CD4-positive, alpha-beta T cell treated with Interleukin-10 for 1 hour (primary cell): ENCODE measurements around the gene JDP2.
"Not testable (repeated sequence)": the region's sequence is repeated elsewhere in the genome, so short reads cannot be mapped to it uniquely, and the experiment has no call there.

Experiments
- DNase-seq: peaks from one replicate; pipeline ENCODE4 v3.0.0-alpha.2; 2020

Gene JDP2

DNA sequence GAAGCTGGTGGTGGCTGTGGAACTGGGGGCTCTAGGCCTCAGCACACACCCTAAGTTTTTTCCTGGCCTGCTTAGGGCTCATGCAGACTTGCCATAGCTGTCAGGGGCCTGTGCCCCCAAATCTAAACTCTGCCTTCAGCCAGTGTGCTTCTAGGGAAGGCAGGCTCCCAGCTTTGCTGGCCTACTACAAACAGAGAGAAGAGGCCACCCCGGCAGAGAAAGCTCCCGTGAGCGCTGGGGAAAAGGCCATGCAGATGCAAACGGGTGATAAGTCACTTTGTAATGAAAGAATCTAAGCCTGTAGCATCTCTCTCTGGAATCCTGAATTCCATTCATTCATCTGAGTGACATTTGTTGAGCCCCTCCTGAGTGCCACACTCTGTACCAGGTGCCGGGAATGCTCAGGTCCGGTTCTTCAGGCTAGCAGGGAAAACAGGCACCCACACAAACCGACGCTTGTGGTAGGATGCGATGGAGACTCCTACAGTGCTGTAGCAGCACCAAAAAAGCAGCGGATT lies 29.9 kb downstream of the JDP2 start:
- DNase-seq, result no peak

DNA sequence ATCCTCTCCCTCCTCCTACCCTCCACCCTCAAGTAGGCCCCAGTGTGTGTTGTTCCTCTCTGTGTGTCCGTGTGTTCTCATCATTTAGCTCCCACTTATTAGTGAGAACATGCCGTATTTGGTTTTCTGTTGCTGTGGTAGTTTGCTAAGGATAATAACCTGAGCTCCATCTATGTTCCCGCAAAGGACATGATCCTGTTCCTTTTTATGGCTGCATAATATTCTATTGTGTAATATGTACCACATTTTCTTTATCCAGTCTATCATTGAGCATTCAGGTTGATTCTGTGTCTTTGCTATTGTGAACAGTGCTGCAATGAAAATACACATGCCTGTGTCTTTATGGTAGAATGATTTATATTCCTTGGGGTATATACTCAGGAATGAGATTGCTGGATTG lies 30.5 kb downstream of the JDP2 start:
- DNase-seq, result no peak

DNA sequence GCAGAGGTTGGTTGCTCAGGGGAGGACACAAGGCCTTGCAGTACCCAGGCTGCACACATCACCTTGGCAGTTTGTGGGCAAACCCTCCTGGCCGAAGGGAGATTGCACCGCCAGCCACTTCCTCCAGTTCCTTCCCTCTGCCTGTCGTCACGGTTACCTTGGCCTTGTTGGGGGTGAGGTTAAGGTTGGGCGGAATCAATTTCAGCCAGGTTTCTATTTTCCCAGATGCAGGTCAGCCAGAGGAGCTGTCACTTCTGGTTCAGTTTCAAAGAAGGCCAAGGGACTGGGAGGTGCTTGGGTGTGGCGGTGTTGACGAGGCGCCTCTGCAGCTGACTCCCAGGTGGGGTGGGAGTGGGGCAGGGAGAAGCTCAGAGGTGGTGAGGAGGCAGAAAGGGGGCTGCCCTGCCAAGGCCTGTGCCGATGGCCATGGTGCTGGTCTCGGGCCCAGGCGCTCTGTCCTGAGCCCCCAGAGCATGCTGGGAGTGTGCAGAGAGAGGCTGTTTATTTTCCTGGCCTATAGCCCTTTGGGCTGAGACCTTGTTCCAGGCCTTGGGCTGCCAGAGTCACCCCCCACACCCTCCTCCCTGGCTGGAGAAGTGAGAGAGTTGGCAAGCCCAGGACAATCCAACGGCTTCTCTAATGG lies 31.4 kb downstream of the JDP2 start:
- peak; percentile 9 for DNase-seq

DNA sequence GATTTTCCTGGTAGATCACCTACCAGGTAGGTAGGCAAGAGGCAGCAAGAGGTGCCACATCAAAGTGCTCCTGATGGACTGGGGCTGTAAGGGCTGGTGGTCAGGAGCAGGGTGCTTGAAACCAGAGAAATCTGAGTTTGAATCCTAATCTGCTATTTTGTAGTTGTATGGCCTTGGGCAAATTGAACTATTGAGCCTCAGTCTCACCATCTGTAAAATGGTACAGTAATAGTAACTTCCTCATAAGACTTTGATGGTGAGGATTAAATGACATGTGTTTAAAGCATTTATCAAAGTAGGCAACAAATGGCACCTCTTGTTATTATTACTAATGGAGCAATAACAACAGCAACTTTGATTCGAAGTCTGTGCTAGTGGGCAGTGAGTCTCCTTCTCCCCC lies 32.0 kb downstream of the JDP2 start:
- no peak for DNase-seq

GRCh38 chr14:75460394-75460793 lies 32.6 kb downstream of the JDP2 start:
- DNase-seq, result no peak

DNA sequence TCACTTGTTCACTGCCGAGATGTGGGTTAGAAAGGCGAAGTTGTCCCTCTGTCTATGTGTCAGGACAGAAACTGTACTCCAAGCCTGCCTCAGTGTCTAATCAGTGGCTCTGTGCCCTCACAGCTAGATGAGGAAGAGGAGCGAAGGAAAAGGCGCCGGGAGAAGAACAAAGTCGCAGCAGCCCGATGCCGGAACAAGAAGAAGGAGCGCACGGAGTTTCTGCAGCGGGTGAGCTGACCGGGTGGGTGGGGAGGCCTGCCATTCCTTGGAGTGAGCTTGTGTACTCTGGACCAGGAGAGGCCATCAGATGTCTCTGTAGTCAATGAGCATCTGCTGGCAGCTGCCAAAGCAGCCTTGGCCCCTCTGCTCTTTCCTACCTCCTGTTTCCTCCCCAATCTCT lies 33.5 kb downstream of the JDP2 start:
- no peak for DNase-seq

GRCh38 chr14:75461755-75462349 lies 34.0 kb downstream of the JDP2 start:
- DNase-seq, result no peak

DNA sequence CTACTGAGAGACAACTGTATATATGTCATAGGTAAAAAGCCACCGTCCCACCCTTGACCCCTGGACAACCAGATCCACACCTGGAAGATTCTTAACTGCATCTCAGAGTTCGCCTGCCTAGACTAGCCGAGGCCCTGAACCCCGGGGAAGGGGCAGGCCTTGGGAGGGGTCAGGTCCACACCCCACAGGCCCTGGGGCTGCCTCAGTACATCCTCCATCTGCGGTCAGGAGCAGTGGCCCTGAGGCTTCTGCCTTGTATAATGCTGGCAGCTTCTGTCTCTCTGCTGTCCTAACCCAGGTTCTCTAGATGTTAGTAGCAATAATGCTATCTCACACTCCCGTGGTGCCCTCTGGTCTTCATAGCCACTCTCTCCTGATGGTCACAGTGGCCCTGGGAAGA lies 36.8 kb downstream of the JDP2 start:
- no peak for DNase-seq

DNA sequence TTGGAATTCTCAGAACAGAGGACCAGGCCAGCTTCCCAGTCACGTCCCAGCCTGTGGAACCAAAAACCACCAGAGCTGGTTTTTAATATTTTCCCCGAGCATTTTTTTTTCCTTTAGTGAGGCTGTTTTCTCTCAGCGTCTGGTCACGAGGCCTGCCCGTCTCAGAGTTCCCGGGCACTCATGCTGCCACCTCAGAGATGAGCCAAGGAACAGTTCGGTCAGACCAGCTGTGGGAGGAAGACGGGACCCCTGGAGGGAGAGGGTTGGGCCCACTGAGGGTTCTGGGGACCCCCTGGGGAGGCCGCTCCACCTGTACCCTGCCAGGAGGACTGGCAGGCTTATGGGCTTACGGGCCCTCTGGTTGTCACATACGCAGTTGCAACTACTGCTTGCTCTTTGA lies 39.9 kb downstream of the JDP2 start:
- no peak for DNase-seq

DNA sequence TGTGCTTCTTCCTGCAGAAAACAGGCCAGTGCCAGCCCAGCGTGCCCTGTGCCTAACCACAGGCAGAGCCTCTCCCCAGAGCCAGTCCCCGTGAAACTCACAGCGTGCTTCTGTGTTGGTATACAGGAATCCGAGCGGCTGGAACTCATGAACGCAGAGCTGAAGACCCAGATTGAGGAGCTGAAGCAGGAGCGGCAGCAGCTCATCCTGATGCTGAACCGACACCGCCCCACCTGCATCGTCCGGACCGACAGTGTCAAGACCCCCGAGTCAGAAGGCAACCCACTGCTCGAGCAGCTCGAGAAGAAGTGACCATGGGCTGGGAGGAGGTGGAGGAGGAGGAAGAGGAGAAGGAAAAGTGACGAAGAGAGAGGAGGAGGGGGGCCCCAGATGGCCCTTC lies 41.3 kb downstream of the JDP2 start:
- DNase-seq, result no peak

DNA sequence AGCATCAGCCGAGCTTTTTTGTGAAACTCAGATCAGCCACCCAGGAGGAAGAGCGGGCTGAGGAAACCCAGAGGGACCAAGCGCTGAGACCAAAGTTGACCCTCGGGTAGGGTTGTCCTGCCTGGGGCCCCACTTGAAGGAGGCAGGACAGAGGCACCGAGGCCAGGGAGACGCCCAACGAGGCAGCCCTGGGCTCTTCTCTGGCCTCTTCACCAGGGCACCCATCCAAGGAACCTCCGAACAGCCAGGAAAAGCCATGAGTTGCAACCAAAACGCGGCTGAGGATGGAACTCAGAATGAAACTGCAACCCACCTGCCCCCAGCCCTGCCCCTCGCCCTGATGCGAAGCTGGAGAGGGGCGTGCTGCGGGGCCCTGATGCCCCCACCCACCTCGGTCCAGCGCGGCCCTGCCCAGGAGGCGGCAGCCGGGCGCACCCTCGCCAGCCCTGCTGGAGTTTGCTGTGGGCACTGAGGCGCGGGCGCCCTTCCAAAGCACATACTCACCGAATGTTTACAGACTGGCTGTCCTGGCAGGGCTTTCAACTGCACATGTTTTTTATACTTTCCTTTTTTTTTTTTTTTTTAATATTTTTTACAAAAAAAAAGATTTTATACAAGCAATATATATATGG lies 41.9 kb downstream of the JDP2 start:
- no peak for DNase-seq

DNA sequence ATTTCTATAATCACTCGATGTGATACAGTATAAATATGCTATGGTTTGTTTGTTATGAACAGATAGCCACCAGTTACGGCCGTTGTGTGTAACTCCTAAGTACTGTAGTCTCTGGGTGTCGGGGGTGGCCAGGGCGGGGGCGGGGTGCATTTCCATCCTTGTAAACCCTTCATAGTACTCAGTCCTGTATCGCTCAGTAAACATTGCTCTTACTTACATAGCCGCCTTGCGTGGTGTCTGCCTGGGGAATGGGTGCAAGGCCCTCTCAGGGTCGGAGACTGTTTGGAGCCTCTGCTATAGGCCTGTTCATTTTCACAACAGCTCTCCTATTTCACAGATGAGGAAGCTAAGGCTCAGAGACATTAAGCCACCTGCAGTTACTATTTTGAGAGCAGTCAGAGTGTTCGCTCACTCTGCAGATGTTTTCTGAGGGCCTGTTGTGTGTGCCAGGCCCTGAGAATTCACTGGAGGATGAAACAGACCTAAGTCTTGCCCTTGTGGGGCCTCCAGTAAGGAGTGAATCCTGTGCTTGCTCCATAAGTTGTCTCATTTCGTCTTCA lies 42.5 kb downstream of the JDP2 start:
- DNase-seq, result no peak

- no peak for DNase-seq
Measured at GRCh38 chr14:75471059-75471458, 43.2 kb downstream of the JDP2 start.

- DNase-seq, result not testable (repeated sequence)
Measured at GRCh38 chr14:75474127-75474526, 46.3 kb downstream of the JDP2 start.

DNA sequence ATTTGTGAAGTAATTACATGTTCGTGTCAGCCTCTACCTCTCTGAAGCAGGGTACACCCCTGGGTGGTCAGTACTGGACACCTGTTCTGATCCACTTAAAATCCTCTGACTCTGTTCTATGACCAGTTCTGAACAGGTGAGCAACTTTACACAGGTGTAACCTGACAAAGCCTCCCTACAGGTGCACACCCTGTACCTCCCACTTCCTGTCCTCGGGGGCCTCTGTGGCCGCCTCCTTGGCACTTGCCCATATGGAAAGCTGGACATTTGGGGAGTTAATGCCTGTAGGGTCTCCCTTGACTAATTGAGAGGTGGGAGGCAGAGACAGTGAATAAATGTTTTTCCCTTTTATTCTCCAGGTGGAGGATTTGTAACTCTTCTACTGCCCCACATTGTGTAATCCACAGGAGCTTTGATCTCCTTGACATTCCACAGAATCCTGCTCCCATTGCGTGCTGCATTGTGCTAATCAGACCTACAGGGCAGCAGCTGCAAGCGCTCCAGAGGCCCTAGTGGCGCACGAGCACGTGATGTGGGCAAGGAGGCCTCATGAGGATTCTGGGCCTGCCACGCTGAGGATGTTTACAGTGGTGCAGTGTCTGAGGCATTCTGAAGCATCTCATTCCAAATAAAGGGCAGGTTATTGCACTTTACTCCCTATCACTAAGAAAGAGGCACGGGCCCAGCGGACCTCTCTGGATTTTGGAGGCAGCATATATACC lies 48.6 kb downstream of the JDP2 start:
- no peak for DNase-seq

DNA sequence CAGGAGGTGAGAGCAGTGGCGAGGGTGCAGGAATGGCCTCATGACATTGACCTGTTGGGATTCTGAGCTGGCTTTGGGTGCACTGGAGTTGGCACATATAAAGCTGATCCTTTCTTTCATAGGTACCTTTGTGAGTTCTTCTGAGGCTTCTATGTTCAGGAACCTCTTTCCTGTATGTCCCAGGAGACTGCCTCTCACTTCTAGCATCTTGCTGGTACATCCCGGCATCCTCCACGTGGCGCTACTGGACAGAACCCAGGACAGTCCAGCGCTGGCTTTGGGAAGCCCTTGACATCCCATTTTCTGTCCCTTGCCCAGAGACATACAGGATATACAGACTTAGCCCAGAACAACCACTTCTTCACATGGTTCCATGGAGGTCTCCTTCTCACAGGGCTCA lies 50.1 kb downstream of the JDP2 start:
- no peak for DNase-seq

- no peak for DNase-seq
Measured at GRCh38 chr14:75479770-75480600, 52.2 kb downstream of the JDP2 start.

DNA sequence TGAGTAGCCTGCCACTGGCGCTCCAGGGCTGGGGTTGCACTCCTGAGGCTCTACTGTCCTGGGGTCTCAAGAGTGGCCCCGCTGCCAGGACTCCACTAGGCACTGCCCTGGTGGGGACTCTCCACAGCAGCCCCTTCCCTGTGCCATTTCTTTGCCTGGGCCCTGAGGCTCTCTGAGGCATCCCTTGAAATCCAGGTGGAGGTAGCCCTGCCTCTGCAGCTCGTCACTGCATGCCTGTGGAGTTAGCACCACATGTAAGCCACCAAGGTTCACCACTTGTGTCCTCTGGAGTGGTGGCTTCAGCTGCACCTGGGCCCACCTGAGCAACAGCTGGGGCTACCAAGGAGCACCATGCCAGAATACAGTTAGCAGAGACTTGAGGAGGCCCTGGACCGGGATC lies 54.5 kb downstream of the JDP2 start:
- no peak for DNase-seq

GRCh38 chr14:75484711-75485429 lies 57.0 kb downstream of the JDP2 start:
- no peak for DNase-seq

GRCh38 chr14:75486318-75486717 lies 58.5 kb downstream of the JDP2 start:
- DNase-seq, result no peak

- peak; percentile 30 for DNase-seq
Measured at GRCh38 chr14:75487155-75487671, 59.4 kb downstream of the JDP2 start.

GRCh38 chr14:75489480-75489837 lies 61.6 kb downstream of the JDP2 start:
- no peak for DNase-seq
